ENCODE results near the gene KIAA1328.
"Not testable (repeated sequence)": the region's sequence is repeated elsewhere in the genome, so short reads cannot be mapped to it uniquely, and the experiment has no call there.

KIAA1328 gene

DNA sequence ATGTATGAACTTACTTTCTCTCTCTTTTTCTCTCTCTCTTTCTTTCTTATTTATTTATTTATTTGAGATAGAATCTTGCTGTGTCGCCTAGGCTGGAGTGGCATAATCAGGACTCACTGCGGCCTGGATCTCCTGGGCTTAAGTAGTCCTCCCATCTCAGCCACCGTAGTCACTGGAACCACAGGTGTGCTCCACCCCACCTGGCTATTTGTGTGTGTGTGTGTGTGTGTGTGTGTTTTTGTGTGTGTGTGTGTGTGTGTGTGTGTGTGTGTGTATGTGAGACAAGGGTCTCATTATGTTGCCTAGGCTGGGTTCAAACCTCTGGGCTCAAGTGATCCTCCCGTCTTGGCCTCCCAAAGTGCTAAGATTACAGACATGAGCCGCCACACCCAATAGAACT lies 64.3 kb downstream of the KIAA1328 start:
- Histone ChIP-seq H3K4me1 (ENCODE audit: control insufficient read depth in 2 of 2, insufficient read depth in 2 of 2, low read length in 2 of 2) (no peaks in the 10 kb centered on the region), H3K4me3 (ENCODE audit: low read length in 2 of 2) (no peak overlapping the region), H3K27ac (ENCODE audit: low read depth in 2 of 2, low read length in 2 of 2) (no peak overlapping the region), H3K36me3 (ENCODE audit: control insufficient read depth in 2 of 2, insufficient read depth in 2 of 2, low read length in 2 of 2) (no peaks in the 10 kb centered on the region), H3K9me3 (ENCODE audit: control insufficient read depth in 2 of 2, low read length in 2 of 2) (no peaks in the 10 kb centered on the region), H3K27me3 (ENCODE audit: control insufficient read depth in 2 of 2, insufficient read depth in 2 of 2, low read length in 2 of 2) (no peaks in the 10 kb centered on the region), H3K9ac (ENCODE audit: low read depth in 1 of 2, low read length in 2 of 2) (no peak overlapping the region)

DNA sequence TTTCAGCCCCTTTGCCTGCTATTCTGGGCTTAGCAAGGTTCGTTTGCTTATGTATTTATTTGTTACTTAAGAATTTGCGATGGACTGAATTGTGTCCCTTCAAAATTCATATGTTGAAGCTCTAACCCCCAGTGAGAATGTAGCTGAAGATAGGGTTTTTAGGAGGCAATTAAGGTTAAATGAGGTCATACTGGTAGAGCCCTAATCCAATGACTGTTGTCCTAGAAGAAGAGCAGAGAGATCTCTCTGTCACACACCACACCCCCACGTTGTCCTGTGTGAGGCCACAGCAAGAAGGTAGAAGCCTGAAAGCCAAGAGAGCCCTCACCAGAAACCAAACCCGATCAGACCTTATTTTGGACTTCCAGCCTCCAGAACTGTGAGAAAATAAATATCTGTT lies 66.7 kb downstream of the KIAA1328 start:
- H3K9me3 ChIP-seq (ENCODE audit: control insufficient read depth in 2 of 2, low read length in 2 of 2), result no peaks in the 10 kb centered on the region
- no peak overlapping the region for H3K4me3 ChIP-seq (ENCODE audit: low read length in 2 of 2)
- H3K27me3 ChIP-seq (ENCODE audit: control insufficient read depth in 2 of 2, insufficient read depth in 2 of 2, low read length in 2 of 2), result no peaks in the 10 kb centered on the region
- no peaks in the 10 kb centered on the region for H3K36me3 ChIP-seq (ENCODE audit: control insufficient read depth in 2 of 2, insufficient read depth in 2 of 2, low read length in 2 of 2)
- H3K4me1 ChIP-seq (ENCODE audit: control insufficient read depth in 2 of 2, insufficient read depth in 2 of 2, low read length in 2 of 2), result no peaks in the 10 kb centered on the region
- H3K9ac ChIP-seq (ENCODE audit: low read depth in 1 of 2, low read length in 2 of 2), result no peak overlapping the region
- no peak overlapping the region for H3K27ac ChIP-seq (ENCODE audit: low read depth in 2 of 2, low read length in 2 of 2)

DNA sequence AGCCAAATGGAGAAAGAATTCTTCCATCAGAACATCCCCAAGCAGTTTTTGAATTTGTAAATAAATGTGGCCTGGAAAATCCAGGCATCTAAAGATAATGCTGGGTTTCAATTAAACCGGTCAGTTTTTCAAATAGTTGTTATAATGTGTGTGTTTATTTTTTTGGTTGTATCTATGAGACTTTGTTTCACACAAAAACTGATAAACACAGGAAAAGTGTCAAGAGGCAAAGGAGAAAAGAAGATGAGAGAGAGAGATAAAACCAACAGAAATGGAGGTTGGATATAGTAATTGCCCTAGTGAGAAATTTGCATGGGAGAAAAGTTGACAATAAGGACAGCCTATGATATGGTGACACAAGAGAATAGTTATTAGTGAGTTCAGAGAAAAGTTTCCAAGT lies 68.3 kb downstream of the KIAA1328 start:
- Histone ChIP-seq H3K27me3 (ENCODE audit: control insufficient read depth in 2 of 2, insufficient read depth in 2 of 2, low read length in 2 of 2) (no peaks in the 10 kb centered on the region), H3K9ac (ENCODE audit: low read depth in 1 of 2, low read length in 2 of 2) (no peak overlapping the region), H3K4me1 (ENCODE audit: control insufficient read depth in 2 of 2, insufficient read depth in 2 of 2, low read length in 2 of 2) (no peaks in the 10 kb centered on the region), H3K4me3 (ENCODE audit: low read length in 2 of 2) (no peak overlapping the region), H3K9me3 (ENCODE audit: control insufficient read depth in 2 of 2, low read length in 2 of 2) (no peaks in the 10 kb centered on the region), H3K27ac (ENCODE audit: low read depth in 2 of 2, low read length in 2 of 2) (no peak overlapping the region), H3K36me3 (ENCODE audit: control insufficient read depth in 2 of 2, insufficient read depth in 2 of 2, low read length in 2 of 2) (no peaks in the 10 kb centered on the region)

- Histone ChIP-seq H3K4me1 (ENCODE audit: control insufficient read depth in 2 of 2, insufficient read depth in 2 of 2, low read length in 2 of 2) (no peaks in the 10 kb centered on the region), H3K4me3 (ENCODE audit: low read length in 2 of 2) (no peak overlapping the region), H3K9me3 (ENCODE audit: control insufficient read depth in 2 of 2, low read length in 2 of 2) (no peaks in the 10 kb centered on the region), H3K9ac (ENCODE audit: low read depth in 1 of 2, low read length in 2 of 2) (no peak overlapping the region), H3K27ac (ENCODE audit: low read depth in 2 of 2, low read length in 2 of 2) (no peak overlapping the region), H3K27me3 (ENCODE audit: control insufficient read depth in 2 of 2, insufficient read depth in 2 of 2, low read length in 2 of 2) (no peaks in the 10 kb centered on the region), H3K36me3 (ENCODE audit: control insufficient read depth in 2 of 2, insufficient read depth in 2 of 2, low read length in 2 of 2) (no peaks in the 10 kb centered on the region)
These were observed 70.4 kb downstream of the KIAA1328 start for GRCh38 chr18:36899289-36899688.

DNA sequence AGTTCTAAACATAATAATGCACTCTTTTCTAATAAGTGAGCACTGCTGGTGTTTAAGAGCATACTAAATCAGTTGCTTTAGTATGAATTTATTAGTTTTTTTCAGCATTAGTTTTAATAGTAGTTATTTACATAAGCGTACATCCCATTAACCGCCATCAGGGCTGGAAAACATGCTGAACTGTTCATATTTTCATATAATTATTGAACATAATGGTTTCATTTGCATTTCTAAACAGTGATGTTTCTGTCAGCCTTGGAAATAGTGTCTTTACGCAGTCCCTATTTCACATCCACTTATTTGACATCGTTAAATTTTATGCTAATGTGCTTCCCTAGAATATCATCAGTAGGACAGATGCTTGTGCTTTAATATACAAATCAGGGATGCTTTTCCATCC lies 71.5 kb downstream of the KIAA1328 start:
- no peak overlapping the region for H3K27ac ChIP-seq (ENCODE audit: low read depth in 2 of 2, low read length in 2 of 2)

GRCh38 chr18:36901277-36901701 lies 72.4 kb downstream of the KIAA1328 start:
- Histone ChIP-seq H3K4me3 (ENCODE audit: low read length in 2 of 2) (no peak overlapping the region), H3K9me3 (ENCODE audit: control insufficient read depth in 2 of 2, low read length in 2 of 2) (no peaks in the 10 kb centered on the region), H3K27ac (ENCODE audit: low read depth in 2 of 2, low read length in 2 of 2) (no peak overlapping the region), H3K9ac (ENCODE audit: low read depth in 1 of 2, low read length in 2 of 2) (no peak overlapping the region), H3K36me3 (ENCODE audit: control insufficient read depth in 2 of 2, insufficient read depth in 2 of 2, low read length in 2 of 2) (no peaks in the 10 kb centered on the region), H3K27me3 (ENCODE audit: control insufficient read depth in 2 of 2, insufficient read depth in 2 of 2, low read length in 2 of 2) (no peaks in the 10 kb centered on the region), H3K4me1 (ENCODE audit: control insufficient read depth in 2 of 2, insufficient read depth in 2 of 2, low read length in 2 of 2) (no peaks in the 10 kb centered on the region)

More for the DNA sequence above, 71.5 kb downstream of the KIAA1328 start:
- Histone ChIP-seq H3K4me3 (ENCODE audit: low read length in 2 of 2) (no peak overlapping the region), H3K36me3 (ENCODE audit: control insufficient read depth in 2 of 2, insufficient read depth in 2 of 2, low read length in 2 of 2) (no peaks in the 10 kb centered on the region), H3K9ac (ENCODE audit: low read depth in 1 of 2, low read length in 2 of 2) (no peak overlapping the region), H3K27me3 (ENCODE audit: control insufficient read depth in 2 of 2, insufficient read depth in 2 of 2, low read length in 2 of 2) (no peaks in the 10 kb centered on the region), H3K9me3 (ENCODE audit: control insufficient read depth in 2 of 2, low read length in 2 of 2) (no peaks in the 10 kb centered on the region), H3K4me1 (ENCODE audit: control insufficient read depth in 2 of 2, insufficient read depth in 2 of 2, low read length in 2 of 2) (no peaks in the 10 kb centered on the region)

DNA sequence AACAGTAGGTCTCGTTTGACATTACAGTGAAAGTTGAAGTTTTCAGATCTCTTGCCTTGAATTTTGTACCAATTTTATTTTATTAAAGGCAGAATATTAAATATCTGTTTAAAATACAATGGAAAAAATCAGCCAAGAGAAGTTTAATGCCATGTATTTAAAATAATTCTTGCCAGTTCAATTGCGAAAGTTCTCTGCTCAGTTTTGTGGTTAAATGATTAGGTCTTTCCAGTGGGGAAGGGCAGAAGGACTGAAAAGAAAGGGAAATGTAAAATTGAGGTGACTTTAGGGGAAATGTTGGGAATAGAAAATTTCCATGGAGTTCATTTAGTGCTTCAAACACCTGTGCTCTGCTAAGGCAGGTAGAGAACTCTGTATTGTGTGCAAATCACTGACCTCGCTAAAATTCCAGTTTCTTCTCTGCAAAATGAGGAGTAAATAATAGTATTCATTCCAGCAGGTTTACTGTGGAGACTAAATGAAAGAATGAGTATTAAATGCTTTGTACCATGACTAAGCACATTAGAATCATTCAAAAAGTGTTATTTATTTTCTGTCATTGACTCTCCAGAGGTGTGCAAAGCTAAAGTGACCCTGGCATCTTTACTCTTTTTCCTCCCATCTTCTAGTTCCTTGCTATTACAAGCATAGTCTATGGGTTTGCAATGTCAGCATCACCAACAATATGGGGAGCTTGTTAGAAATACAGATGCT lies 74.4 kb downstream of the KIAA1328 start:
- Histone ChIP-seq H3K4me1 (ENCODE audit: control insufficient read depth in 2 of 2, insufficient read depth in 2 of 2, low read length in 2 of 2) (no peaks in the 10 kb centered on the region), H3K27ac (ENCODE audit: low read depth in 2 of 2, low read length in 2 of 2) (no peak overlapping the region), H3K9me3 (ENCODE audit: control insufficient read depth in 2 of 2, low read length in 2 of 2) (no peaks in the 10 kb centered on the region), H3K36me3 (ENCODE audit: control insufficient read depth in 2 of 2, insufficient read depth in 2 of 2, low read length in 2 of 2) (no peaks in the 10 kb centered on the region), H3K4me3 (ENCODE audit: low read length in 2 of 2) (no peak overlapping the region), H3K9ac (ENCODE audit: low read depth in 1 of 2, low read length in 2 of 2) (no peak overlapping the region), H3K27me3 (ENCODE audit: control insufficient read depth in 2 of 2, insufficient read depth in 2 of 2, low read length in 2 of 2) (no peaks in the 10 kb centered on the region)

GRCh38 chr18:36905571-36905970 lies 76.6 kb downstream of the KIAA1328 start:
- Histone ChIP-seq H3K4me1 (ENCODE audit: control insufficient read depth in 2 of 2, insufficient read depth in 2 of 2, low read length in 2 of 2) (no peaks in the 10 kb centered on the region), H3K9ac (ENCODE audit: low read depth in 1 of 2, low read length in 2 of 2) (no peak overlapping the region), H3K36me3 (ENCODE audit: control insufficient read depth in 2 of 2, insufficient read depth in 2 of 2, low read length in 2 of 2) (no peaks in the 10 kb centered on the region), H3K27ac (ENCODE audit: low read depth in 2 of 2, low read length in 2 of 2) (no peak overlapping the region), H3K9me3 (ENCODE audit: control insufficient read depth in 2 of 2, low read length in 2 of 2) (no peaks in the 10 kb centered on the region), H3K27me3 (ENCODE audit: control insufficient read depth in 2 of 2, insufficient read depth in 2 of 2, low read length in 2 of 2) (no peaks in the 10 kb centered on the region), H3K4me3 (ENCODE audit: low read length in 2 of 2) (no peak overlapping the region)

- not testable (repeated sequence) for H3K9me3 ChIP-seq (ENCODE audit: control insufficient read depth in 2 of 2, low read length in 2 of 2); H3K9ac ChIP-seq (ENCODE audit: low read depth in 1 of 2, low read length in 2 of 2); H3K4me3 ChIP-seq (ENCODE audit: low read length in 2 of 2); H3K36me3 ChIP-seq (ENCODE audit: control insufficient read depth in 2 of 2, insufficient read depth in 2 of 2, low read length in 2 of 2); H3K4me1 ChIP-seq (ENCODE audit: control insufficient read depth in 2 of 2, insufficient read depth in 2 of 2, low read length in 2 of 2); H3K27me3 ChIP-seq (ENCODE audit: control insufficient read depth in 2 of 2, insufficient read depth in 2 of 2, low read length in 2 of 2); H3K27ac ChIP-seq (ENCODE audit: low read depth in 2 of 2, low read length in 2 of 2)
These were observed 80.4 kb downstream of the KIAA1328 start for GRCh38 chr18:36909282-36909681.

DNA sequence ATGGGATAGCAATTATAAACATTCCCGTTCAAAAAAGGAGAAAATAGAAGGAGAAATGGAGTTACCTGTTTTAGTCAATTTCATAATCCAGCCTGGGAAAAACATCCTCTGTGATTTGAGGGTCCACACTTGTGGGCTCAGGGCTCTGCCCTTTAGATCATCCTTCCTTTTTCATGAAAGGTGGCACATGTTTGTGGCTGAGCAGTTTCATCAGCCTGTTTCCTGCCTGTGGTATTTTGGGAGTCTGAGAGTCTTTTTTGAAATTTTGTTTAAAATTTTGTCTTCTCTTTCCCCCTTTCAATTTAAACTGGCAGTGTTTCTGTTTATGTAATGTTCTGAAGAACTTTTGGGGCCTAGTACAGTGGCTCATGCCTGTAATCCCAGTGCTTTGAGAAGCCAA lies 84.0 kb downstream of the KIAA1328 start:
- Histone ChIP-seq H3K36me3 (ENCODE audit: control insufficient read depth in 2 of 2, insufficient read depth in 2 of 2, low read length in 2 of 2) (no peaks in the 10 kb centered on the region), H3K27ac (ENCODE audit: low read depth in 2 of 2, low read length in 2 of 2) (no peak overlapping the region), H3K4me1 (ENCODE audit: control insufficient read depth in 2 of 2, insufficient read depth in 2 of 2, low read length in 2 of 2) (no peaks in the 10 kb centered on the region), H3K9ac (ENCODE audit: low read depth in 1 of 2, low read length in 2 of 2) (no peak overlapping the region), H3K4me3 (ENCODE audit: low read length in 2 of 2) (no peak overlapping the region), H3K27me3 (ENCODE audit: control insufficient read depth in 2 of 2, insufficient read depth in 2 of 2, low read length in 2 of 2) (no peaks in the 10 kb centered on the region), H3K9me3 (ENCODE audit: control insufficient read depth in 2 of 2, low read length in 2 of 2) (no peaks in the 10 kb centered on the region)

DNA sequence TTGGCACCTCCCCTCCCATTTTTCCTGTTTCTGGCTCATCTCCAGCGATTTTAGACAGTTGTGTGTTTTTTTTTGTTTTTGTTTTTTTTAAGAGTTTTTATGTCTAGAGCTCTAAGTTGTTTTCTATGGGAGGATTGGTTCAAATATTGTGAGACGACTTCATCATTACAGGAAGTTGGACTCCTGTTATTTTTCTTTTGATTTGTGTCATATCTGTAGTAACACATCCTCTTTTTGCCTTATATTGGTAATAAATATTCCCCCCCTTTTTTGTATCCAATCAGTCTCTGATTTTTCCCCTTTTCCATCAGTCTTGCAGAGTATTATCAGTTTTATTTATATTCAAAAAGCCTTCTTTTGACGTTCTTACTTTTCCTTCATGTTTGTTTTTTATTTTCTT lies 89.0 kb downstream of the KIAA1328 start:
- no peaks in the 10 kb centered on the region for H3K4me1 ChIP-seq (ENCODE audit: control insufficient read depth in 2 of 2, insufficient read depth in 2 of 2, low read length in 2 of 2)
- H3K9me3 ChIP-seq (ENCODE audit: control insufficient read depth in 2 of 2, low read length in 2 of 2), result no peaks in the 10 kb centered on the region
- no peaks in the 10 kb centered on the region for H3K27me3 ChIP-seq (ENCODE audit: control insufficient read depth in 2 of 2, insufficient read depth in 2 of 2, low read length in 2 of 2)
- no peak overlapping the region for H3K4me3 ChIP-seq (ENCODE audit: low read length in 2 of 2)
- H3K9ac ChIP-seq (ENCODE audit: low read depth in 1 of 2, low read length in 2 of 2), result no peak overlapping the region
- no peaks in the 10 kb centered on the region for H3K36me3 ChIP-seq (ENCODE audit: control insufficient read depth in 2 of 2, insufficient read depth in 2 of 2, low read length in 2 of 2)
- H3K27ac ChIP-seq (ENCODE audit: low read depth in 2 of 2, low read length in 2 of 2), result no peak overlapping the region

Data from mucosa of rectum (tissue), 2 donors.